Esophagus mucosa (tissue), 1 donor: ENCODE results near the gene TPO. TPM values are rescaled to one million over a fixed set of nuclear protein-coding genes. Genes with fewer than 3 reads are reported as not detected.
A peak's percentile ranks its signal among the peaks of the same experiment; 100 is the strongest.
"Not testable (repeated sequence)": the region's sequence is repeated elsewhere in the genome, so short reads cannot be mapped to it uniquely, and the experiment has no call there.

Experiments used
- ATAC-seq: fragments of 200-7000 bp; cut with Tn5 transposase; one replicate; pipeline ENCODE4 v1.9.1; 2020
- total RNA-seq: library from RNA; stranded (reverse); gene quantifications from one replicate; pipeline ENCODE4 v1.2.4, GENCODE V29; 2023
- donor health status: DM: yes; HTN: yes; CAD: no.

The TPO gene
- total RNA-seq, 1 donor from 2014 or later = 1.2 TPM

DNA sequence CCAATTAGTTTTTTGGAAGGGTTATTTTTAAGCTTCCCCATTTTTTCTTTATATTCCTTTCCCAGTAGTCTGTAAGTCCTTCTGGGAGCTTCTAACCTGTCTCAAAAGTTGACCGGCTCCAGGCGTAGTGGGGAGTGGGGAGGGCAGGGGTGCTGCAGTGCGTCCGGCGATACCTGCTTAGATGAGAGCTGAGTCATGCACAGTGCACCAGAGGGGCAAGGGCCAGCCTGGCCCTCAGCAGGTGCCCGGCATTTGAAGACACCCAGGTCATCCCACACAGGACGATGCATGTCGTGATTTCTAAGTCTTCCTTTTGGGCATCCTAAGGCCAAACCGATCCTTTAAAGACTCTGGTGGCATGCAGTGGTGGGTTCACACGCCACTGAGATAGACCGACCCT is 73.4 kb downstream of the TPO start:
- ATAC-seq = no peak

GRCh38 chr2:1487758-1488157 is 74.5 kb downstream of the TPO start:
- no peak for ATAC-seq

DNA sequence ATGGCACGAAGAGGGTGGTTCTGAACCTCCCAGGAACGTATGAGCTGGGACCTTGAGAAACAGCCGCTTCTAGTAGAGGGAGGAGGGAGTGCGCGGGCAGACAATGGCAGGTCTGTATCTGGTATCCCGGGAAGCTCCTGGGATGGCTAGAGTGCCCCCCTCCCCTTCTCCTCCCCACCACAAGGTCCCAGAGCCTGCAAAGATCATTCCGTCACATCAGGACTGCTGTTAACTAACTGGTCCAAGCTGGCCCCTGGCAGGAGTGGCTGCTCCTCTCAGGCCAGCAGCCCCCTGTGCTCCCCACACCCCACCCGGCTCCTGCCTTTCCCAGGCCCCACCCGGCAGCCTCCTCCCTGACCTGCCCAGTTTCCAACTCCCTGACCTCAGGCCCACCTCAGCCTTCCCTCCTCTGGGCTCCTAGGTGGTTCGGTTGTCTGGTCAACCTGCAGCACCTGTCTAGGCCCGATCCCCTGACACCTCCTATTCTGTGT is 75.0 kb downstream of the TPO start:
- no peak for ATAC-seq

- ATAC-seq = peak; percentile 26
Measured at GRCh38 chr2:1488851-1489250, 75.6 kb downstream of the TPO start.

- ATAC-seq = no peak
Measured at GRCh38 chr2:1489486-1489885, 76.2 kb downstream of the TPO start.

GRCh38 chr2:1490381-1490780 is 77.1 kb downstream of the TPO start:
- ATAC-seq = not testable (repeated sequence)

GRCh38 chr2:1491751-1492150 is 78.5 kb downstream of the TPO start:
- no peak for ATAC-seq

DNA sequence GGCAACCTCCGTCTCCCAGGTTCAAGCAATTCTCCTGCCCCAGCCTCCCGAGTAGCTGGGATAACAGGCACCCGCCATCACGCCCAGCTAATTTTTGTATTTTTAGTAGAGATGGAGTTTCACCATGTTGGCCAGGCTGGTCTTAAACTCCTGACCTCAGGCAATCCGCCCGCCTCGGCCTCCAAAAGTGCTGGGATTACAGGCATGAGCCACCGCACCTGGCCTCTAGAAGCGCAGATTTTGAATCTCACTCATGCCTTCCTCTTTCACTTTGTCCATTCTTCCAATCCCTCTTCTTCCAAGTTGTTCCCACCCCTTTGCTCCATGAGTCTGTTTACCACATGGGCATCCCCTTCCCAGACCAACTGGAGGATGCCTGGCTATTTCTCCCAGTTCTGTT is 79.0 kb downstream of the TPO start:
- not testable (repeated sequence) for ATAC-seq

DNA sequence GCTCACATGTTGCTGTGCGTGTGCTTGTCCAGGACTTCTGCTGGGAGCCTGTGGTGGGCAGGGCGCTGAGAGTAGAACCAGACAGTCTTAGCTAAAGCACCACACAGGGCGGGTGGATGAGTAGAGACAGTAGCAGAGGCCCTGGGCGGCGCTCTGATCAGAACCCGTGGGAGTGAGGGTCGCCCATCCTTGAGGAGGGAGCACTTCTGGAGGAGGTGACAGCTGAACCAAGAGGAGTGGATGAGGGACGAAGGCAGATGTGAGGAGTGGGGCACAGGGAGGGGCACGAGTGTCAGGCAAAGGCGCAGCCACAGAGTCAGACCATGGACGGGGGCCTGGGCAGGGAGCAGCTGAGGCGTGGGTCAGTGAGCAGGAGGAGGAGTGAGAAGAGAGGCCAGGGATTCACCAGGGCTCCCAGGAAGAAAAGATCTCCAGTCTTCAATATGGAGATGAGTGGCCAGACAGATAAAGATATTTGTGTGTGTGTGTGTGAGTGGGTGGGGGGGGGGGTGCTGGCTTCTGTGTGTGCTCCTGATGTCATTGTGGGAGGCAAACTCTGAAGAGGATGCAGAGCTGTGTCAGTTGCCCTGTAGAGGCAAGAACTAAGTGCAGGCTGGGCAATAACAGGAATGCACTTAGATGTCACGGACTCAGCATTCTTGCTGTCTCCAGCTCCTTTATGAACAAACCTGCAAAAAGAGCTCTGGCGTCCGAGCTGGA is 79.6 kb downstream of the TPO start:
- ATAC-seq = no peak

DNA sequence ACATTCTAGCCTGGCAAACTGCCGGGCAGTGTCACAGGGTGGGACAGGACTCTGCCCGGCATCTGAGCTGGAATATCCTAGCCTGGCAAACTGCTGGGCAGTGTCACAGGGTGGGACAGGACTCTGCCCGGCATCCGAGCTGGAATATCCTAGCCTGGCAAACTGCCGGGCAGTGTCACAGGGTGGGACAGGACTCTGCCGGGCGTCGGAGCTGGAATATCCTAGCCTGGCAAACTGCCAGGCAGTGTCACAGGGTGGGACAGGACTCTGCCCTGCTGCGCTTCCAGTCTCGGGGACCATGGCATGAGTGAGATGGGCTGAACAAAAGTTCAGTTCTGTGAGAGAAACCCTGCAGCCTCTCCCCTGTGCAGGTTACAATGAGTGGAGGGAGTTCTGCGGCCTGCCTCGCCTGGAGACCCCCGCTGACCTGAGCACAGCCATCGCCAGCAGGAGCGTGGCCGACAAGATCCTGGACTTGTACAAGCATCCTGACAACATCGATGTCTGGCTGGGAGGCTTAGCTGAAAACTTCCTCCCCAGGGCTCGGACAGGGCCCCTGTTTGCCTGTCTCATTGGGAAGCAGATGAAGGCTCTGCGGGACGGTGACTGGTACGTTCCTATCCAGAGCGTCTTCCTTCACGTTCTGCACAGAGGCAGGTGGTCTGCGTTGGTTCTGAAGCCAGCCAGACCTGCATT is 80.3 kb downstream of the TPO start:
- no peak for ATAC-seq

GRCh38 chr2:1494257-1494656 is 81.0 kb downstream of the TPO start:
- ATAC-seq = no peak

- ATAC-seq = no peak
Measured at GRCh38 chr2:1494906-1495305, 81.6 kb downstream of the TPO start.

- ATAC-seq = no peak
Measured at GRCh38 chr2:1495676-1496358, 82.6 kb downstream of the TPO start.

DNA sequence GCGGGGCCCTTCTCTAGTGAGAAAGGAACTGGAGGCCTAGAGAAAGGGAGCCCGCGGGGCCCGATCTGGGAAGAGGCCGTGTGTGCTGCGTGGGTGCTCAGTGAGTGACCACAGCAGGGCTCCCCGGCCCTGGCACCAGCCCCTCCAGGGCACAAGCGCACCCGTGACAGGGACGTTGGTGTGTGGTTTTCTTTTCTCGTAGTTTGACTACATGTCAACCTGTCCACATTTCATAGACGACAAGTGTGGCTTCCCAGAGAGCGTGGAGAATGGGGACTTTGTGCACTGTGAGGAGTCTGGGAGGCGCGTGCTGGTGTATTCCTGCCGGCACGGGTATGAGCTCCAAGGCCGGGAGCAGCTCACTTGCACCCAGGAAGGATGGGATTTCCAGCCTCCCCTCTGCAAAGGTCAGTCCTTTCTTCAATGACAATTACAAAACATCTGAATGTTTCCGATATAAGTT is 83.1 kb downstream of the TPO start:
- no peak for ATAC-seq

DNA sequence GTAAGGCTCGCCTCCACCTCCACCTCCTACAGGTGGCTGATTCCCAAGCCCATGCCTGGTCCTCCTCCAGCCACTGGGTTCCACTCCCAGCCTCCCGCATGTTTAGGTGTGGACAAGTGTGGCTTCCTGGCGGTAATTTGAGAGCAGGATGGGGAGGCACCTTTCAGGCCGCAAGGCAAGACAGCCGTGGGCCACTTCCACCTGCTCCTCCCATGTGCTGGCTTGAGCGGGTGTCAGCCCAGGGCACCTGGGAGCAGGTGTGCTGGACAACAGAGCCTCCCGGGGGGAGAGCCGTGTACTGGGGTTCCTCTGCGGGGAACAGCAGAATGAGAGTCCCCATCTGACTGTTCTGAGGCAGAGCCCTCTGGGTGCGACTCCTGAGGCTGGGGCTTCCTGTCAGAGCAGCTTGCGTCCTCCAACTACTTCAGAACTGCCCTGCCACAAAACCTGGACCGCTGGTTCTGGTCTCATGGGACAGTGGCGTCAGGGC is 83.9 kb downstream of the TPO start:
- no peak for ATAC-seq

GRCh38 chr2:1498176-1498575 is 84.9 kb downstream of the TPO start:
- no peak for ATAC-seq

DNA sequence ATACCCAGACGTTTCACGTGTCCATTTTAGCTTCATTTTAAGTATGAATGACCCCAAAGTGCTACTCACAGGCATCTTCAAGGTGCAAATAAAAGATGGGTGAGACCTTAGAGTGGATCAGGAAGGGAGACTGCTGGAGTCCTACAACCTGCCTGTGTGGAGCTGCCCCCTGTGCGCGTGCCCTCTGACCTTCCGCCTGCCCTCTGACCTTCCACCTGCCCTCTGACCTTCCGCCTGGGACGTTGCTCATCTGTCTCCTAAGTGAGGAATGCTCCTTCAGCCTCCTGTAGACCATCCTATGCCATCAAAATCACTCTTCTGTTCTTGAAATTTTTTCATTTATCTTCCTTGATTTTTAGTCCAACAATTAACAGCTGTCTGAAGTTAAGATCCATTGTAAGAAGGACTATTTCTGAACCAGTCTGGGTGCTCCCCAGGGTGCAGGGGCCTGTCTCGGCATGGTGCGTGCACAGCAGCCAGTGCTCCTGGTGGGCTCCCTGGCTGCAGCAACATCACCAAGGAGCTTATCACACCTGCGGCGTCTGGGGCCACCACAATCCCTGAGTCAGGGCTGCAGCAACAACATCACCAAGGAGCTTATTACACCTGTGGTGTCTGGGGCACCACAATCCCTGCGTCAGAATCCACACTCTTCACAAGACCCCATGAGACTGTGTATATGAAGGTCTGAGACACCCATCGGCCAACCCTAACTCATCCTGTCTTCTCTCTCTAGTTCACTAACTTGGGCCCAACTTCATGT is 86.0 kb downstream of the TPO start:
- ATAC-seq = no peak

DNA sequence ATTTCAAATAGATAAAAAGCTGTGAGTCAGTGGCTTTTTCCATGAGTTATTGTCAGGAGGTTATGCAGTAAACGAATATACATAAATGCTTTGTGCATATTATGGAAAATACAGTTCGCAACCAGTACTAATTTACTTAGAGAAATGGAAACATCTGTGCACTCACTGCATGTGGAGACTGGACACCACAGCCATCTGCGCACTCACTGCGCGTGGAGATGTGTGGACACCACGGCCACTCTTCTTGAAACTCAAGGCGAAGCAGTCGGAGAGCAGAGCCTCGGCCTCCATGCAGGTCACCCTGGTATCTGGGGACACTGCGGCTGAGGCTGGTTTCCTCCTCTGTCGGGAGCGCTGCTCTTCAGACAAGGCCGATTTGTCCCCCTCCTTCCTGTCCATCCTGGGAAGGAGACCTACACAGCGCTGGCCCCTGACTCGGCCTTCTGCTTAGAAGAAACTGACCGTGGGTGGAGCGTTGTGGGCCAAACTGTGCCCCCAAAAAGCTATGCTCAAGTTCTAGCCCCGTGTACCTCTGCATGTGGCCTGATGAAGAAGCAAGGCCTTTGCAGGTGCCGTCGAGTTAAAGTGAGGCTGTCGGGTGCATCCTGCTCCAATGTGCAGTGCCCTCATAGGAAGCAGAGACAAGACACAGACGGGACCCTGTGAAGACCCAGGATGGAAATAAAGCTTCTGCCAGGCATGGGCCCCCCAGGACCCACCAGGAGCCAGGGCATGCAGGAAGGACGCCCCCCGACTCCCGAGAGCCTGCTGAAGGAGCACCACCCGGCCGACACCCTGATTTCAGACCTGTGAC is 88.0 kb downstream of the TPO start:
- ATAC-seq = no peak

GRCh38 chr2:1501991-1502390 is 88.7 kb downstream of the TPO start:
- no peak for ATAC-seq

DNA sequence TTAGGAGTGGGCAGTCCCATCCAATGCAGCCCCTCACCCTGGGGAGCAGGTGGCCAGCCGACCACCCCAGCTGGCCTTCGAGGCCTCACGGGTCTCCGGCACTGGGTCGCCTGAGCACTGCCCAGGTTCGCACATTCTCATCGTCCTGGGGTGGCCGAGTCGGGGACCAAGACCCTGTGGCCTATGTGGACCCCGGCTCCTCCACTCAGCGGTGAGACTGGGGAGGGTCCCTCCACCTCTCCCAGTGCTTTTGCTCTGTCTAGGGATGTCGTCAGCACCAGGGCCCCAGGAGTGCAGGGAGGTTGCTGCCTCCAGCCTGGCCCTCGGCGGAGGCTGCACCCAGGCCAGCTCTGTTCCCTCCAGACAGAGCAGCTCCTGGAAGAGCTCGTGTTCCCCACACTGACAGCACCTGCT is 89.6 kb downstream of the TPO start:
- no peak for ATAC-seq

- ATAC-seq = peak; percentile 25
Measured at GRCh38 chr2:1503471-1504310, 90.4 kb downstream of the TPO start.
